22Rv1 (cell line): ENCODE data around the gene PDE4B.

Experiments used
- CTCF ChIP-seq: fragments of 450-650 bp; IDR thresholded peaks from 2 replicates; pipeline ENCODE4 v1.5.1; 2017; ENCODE audit warnings: mild to moderate bottlenecking
- ZFX ChIP-seq: fragments of 450-650 bp; IDR thresholded peaks from 2 replicates; pipeline ENCODE4 v1.6.1; 2017; ENCODE audit warnings: antibody characterized with exemption, borderline replicate concordance

GRCh38 chr1:66025188-66025587 is 232.5 kb downstream of the PDE4B start:
- TF ChIP-seq CTCF (no peak), ZFX (no peak)
